ENCODE data around the gene ONECUT1. TPM values are rescaled to one million over a fixed set of nuclear protein-coding genes. Genes with fewer than 3 reads are reported as not detected.

The ONECUT1 gene
- total RNA-seq, 4 donors from 2014 or later, result not detected

DNA sequence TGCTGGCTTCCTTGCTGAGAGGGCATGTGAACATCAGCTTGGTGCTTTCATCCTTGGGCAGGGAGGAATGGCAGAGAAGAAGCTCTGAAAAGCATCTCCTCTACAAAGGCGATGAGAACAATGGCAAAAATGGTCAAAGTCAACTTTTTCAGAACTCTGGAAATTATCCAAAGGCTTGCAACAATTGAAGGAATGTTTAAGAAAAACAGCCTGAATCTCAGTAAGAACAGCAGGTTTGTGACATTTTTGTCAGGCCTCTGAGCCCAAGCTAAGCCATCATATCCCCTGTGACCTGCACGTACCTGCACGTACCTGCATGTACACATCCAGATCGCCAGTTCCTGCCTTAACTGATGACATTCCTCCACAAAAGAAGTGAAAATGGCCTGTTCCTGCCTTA, 51.8 kb downstream of the ONECUT1 start:
- peaks cover 0 to 4% (median 4%) of the 10 kb centered on the region in 3 donors for H3K4me1 ChIP-seq
- DNase-seq, result no peak
- H3K4me3 ChIP-seq, result no peak overlapping the region
- no peaks in the 10 kb centered on the region for H3K36me3 ChIP-seq
- no peak overlapping the region for H3K27ac ChIP-seq
- H3K27me3 ChIP-seq, result no peaks in the 10 kb centered on the region
- no peaks in the 10 kb centered on the region for H3K9me3 ChIP-seq
- TF ChIP-seq, protein P1, sequence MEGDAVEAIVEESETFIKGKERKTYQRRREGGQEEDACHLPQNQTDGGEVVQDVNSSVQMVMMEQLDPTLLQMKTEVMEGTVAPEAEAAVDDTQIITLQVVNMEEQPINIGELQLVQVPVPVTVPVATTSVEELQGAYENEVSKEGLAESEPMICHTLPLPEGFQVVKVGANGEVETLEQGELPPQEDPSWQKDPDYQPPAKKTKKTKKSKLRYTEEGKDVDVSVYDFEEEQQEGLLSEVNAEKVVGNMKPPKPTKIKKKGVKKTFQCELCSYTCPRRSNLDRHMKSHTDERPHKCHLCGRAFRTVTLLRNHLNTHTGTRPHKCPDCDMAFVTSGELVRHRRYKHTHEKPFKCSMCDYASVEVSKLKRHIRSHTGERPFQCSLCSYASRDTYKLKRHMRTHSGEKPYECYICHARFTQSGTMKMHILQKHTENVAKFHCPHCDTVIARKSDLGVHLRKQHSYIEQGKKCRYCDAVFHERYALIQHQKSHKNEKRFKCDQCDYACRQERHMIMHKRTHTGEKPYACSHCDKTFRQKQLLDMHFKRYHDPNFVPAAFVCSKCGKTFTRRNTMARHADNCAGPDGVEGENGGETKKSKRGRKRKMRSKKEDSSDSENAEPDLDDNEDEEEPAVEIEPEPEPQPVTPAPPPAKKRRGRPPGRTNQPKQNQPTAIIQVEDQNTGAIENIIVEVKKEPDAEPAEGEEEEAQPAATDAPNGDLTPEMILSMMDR (IDR thresholded peaks at IDR 0.05), result no peak
- no peak for TF ChIP-seq POLR2A (IDR thresholded peaks at IDR 0.05)
- intact Hi-C loops (cut with DNase I), result loop anchor here (10.0 kb wide), 1 partner anchor 414 kb away; no protein-coding TSS in a partner anchor
- WGBS, 2 donors, result 37 to 57% methylated on average over 4 of the region's 4 CpGs

DNA sequence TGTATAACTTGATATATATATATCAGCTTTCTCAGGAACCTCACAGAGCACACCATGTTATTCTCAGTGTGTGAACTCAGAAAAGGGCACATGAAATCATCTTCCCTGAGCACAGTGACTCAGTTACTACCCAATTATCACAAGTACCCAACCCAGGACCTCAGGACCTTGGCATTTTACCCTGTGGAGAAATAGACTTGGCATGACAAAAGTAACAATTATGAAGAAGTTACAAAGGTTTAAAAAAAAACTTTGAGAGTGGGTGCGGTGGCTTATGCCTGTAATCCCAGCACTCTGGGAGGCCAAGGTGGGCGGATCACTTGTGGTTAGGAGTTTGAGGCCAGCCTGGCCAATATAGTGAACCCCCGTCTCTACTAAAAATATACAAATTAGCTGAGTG, 52.4 kb downstream of the ONECUT1 start:
- Histone ChIP-seq H3K4me3 (no peak overlapping the region), H3K36me3 (no peaks in the 10 kb centered on the region), H3K27me3 (no peaks in the 10 kb centered on the region), H3K9me3 (no peaks in the 10 kb centered on the region), H3K4me1 (peaks cover 0 to 4% (median 4%) of the 10 kb centered on the region in 3 donors), H3K27ac (no peak overlapping the region)
- 54 to 61% methylated on average over 3 of the region's 3 CpGs for WGBS, 2 donors
- intact Hi-C loops (cut with DNase I), result loop anchor here (10.0 kb wide), 1 partner anchor 413 kb away; no protein-coding TSS in a partner anchor
- DNase-seq, result no peak
- TF ChIP-seq, protein P1 (IDR thresholded peaks at IDR 0.05), result no peak
- TF ChIP-seq POLR2A (IDR thresholded peaks at IDR 0.05), result no peak

DNA sequence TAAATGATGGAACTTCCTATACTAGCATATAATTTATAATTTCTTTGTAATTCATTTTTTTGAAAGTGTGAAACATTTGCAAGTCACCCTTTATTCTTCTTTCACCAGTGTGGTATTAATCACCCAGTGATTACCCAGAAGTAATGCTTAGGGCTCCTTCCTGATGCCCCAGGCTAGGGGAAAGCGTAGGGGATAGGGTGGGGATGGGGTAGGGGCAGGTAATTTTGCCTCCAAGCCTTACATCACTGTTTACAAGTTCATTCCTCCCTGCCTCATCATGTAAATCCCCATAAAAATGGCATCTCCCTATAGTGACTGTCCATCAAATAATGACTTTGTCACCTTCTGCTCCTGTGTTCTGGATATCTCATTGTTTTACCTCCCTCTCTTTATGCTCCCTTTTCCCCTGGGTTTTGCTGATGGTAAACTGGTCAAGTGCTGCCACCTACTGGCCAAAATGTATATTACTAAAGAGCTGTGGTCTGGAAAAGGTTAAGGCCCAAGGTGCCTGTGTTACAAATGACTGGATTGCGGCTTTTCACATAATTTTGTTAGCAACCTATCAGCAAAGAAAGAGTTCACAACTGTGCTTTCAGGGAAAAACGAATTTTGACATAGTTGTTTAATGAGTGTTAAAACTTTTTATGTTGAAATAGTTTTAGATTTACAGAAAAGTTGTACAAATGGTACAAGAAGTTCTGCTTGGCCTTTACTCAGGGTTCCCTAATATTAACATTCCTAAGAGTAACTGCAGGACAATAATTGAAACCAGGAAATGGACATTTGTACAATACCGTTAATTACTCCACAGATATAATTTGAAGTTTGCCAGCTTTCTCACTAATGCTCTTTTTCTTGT, 54.7 kb downstream of the ONECUT1 start:
- DNase-seq, result no peak
- intact Hi-C loops (cut with DNase I), result loop anchor here (10.0 kb wide), 1 partner anchor 411 kb away; no protein-coding TSS in a partner anchor
- H3K9me3 ChIP-seq, result no peaks in the 10 kb centered on the region
- H3K4me3 ChIP-seq, result no peak overlapping the region
- H3K27me3 ChIP-seq, result no peaks in the 10 kb centered on the region
- TF ChIP-seq POLR2A (IDR thresholded peaks at IDR 0.05), result no peak
- TF ChIP-seq, protein P1 (IDR thresholded peaks at IDR 0.05), result peak; percentile 81 to 90 (median 83)
- peaks cover 0 to 6% (median 4%) of the 10 kb centered on the region in 3 donors for H3K4me1 ChIP-seq
- 48 to 54% methylated on average over 4 of the region's 4 CpGs for WGBS, 2 donors
- no peak overlapping the region for H3K27ac ChIP-seq
- no peaks in the 10 kb centered on the region for H3K36me3 ChIP-seq

DNA sequence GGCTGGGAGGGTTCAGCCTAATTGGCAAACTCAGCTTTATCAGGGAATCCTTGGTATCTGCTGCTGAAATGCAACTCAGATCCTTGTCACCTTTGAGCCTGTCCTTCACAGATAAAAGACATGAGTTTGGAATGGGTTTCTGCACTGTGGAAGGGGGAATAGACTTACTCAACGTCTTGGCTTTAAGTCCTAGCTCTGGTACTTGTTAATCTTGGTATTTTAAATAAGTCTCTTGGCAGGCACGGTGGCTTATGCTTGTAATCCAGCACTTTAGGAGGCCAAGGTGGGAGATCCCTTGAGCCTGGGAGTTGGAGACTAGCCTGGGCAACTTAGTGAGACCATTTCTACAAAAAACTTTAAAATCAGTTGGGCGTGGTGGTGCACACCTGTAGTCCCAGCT, 55.8 kb downstream of the ONECUT1 start:
- no peak for DNase-seq
- Histone ChIP-seq H3K4me1 (peaks cover 0 to 15% (median 13%) of the 10 kb centered on the region in 3 donors), H3K27ac (no peak overlapping the region), H3K4me3 (no peak overlapping the region), H3K27me3 (no peaks in the 10 kb centered on the region), H3K9me3 (no peaks in the 10 kb centered on the region), H3K36me3 (no peaks in the 10 kb centered on the region)
- 46 to 56% methylated on average over 3 of the region's 3 CpGs for WGBS, 2 donors
- TF ChIP-seq, protein P1 (IDR thresholded peaks at IDR 0.05), result no peak
- TF ChIP-seq POLR2A (IDR thresholded peaks at IDR 0.05), result no peak
- intact Hi-C loops (cut with DNase I), result loop anchor here (10.0 kb wide), 1 partner anchor 410 kb away; no protein-coding TSS in a partner anchor

DNA sequence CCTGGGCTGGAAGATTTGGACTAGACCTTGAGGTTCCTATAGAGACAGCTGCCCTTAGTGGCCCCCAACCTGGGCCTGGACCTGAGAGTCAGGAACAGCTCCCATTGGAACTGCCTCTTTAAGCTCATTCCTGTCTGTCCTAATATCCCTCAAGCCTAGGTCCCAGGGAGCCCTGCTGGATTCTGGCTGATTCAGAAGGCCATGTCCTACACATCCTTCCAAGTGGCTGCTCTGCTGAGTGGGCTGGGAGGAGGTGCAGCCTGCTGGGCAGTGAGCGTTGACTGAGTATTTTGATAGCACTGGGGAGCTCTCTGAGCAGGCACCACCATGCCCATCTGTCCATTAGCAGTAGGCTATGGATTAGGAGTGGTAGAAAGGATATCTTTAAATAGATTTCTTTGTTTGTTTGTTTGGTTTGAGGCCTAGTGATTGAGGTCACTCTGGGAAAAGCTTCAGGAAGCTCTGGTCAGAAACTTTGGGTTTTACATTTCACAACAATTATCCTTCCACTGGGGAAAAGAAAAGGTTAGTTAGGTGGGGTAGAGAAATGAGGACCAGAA, 56.4 kb downstream of the ONECUT1 start:
- Histone ChIP-seq H3K36me3 (no peaks in the 10 kb centered on the region), H3K4me3 (no peak overlapping the region), H3K27ac (peak overlapping the region in 1 of 4 donors; percentile 21), H3K9me3 (no peaks in the 10 kb centered on the region), H3K27me3 (no peaks in the 10 kb centered on the region), H3K4me1 (peaks cover 0 to 19% (median 18%) of the 10 kb centered on the region in 3 donors)
- DNase-seq, result no peak
- 63% methylated on average over 1 of the region's 1 CpG; no CpG with 5 or more reads in 1 of the 2 donors for WGBS, 2 donors
- intact Hi-C loops (cut with DNase I), result loop anchor here (10.0 kb wide), 1 partner anchor 409 kb away; no protein-coding TSS in a partner anchor
- TF ChIP-seq POLR2A (IDR thresholded peaks at IDR 0.05), result no peak
- TF ChIP-seq, protein P1 (IDR thresholded peaks at IDR 0.05), result no peak

All from esophagus squamous epithelium (tissue), 5 donors.